Ovary (tissue), 3 donors: ENCODE results near the gene STC2.

Experiments
- CTCF ChIP-seq, 3 donors: fragments of 450-650 bp in 2 of 3; fragments of 200-600 bp in 1 of 3; IDR thresholded peaks; one replicate each; pipeline versions ENCODE4 v1.5.1 to v1.8.0; 2016 to 2022; ENCODE audit warnings: antibody characterized with exemption in 3 of 3, mild to moderate bottlenecking in 1 of 3
- EP300 ChIP-seq: sonication (generic); formaldehyde crosslinking; IDR thresholded peaks from one replicate; pipeline ENCODE4 v1.6.1; 2017; ENCODE audit warnings: antibody characterized with exemption
- POLR2A ChIP-seq: fragments of 450-650 bp; IDR thresholded peaks from one replicate; pipeline ENCODE4 v1.6.1; 2017; ENCODE audit warnings: antibody characterized with exemption, mild to moderate bottlenecking, moderate library complexity
- donor health status: DM: no; HTN: no; CAD: no.

- TF ChIP-seq EP300 (no peak), CTCF (IDR thresholded peaks at IDR 0.05) (no peak), POLR2A (no peak)
Measured at GRCh38 chr5:173308226-173308625, 20.0 kb downstream of the STC2 start.
